T follicular helper cell (primary cell): ENCODE data around the gene COL10A1.
A peak's percentile ranks its signal among the peaks of the same experiment; 100 is the strongest.
"Not testable (repeated sequence)": the region's sequence is repeated elsewhere in the genome, so short reads cannot be mapped to it uniquely, and the experiment has no call there.

Experiments used
- DNase-seq: peaks from one replicate; pipeline ENCODE4 v3.0.0-alpha.2; 2020; ENCODE audit warnings: low read depth

The COL10A1 gene

GRCh38 chr6:116120430-116120829, 5.5 kb downstream of the COL10A1 start:
- DNase-seq, result no peak

- no peak for DNase-seq
Measured at GRCh38 chr6:116118608-116119007, 7.3 kb downstream of the COL10A1 start.

GRCh38 chr6:116115781-116116180, 10.2 kb downstream of the COL10A1 start:
- no peak for DNase-seq

- no peak for DNase-seq
Measured at GRCh38 chr6:116113386-116113785, 12.5 kb downstream of the COL10A1 start.

GRCh38 chr6:116111552-116112528, 14.1 kb downstream of the COL10A1 start:
- no peak for DNase-seq

GRCh38 chr6:116108836-116109235, 17.1 kb downstream of the COL10A1 start:
- no peak for DNase-seq

GRCh38 chr6:116106146-116106545, 19.8 kb downstream of the COL10A1 start:
- DNase-seq, result no peak

GRCh38 chr6:116105247-116105646, 20.7 kb downstream of the COL10A1 start:
- DNase-seq, result no peak

GRCh38 chr6:116104636-116105035, 21.3 kb downstream of the COL10A1 start:
- DNase-seq, result no peak

- DNase-seq, result no peak
Measured at GRCh38 chr6:116102873-116103272, 23.1 kb downstream of the COL10A1 start.

- DNase-seq, result no peak
Measured at GRCh38 chr6:116101790-116102189, 24.1 kb downstream of the COL10A1 start.

GRCh38 chr6:116101302-116101718, 24.6 kb downstream of the COL10A1 start:
- no peak for DNase-seq

GRCh38 chr6:116100419-116101301, 25.3 kb downstream of the COL10A1 start, which contains the start of gene NT5DC1:
Gene NT5DC1, plus strand, starts transcription at chr6:116100853. Its CDS starts 78 bp downstream, at chr6:116100931.
- peak; percentile 71 for DNase-seq

GRCh38 chr6:116099036-116099435, 26.9 kb downstream of the COL10A1 start:
- DNase-seq, result no peak

- no peak for DNase-seq
Measured at GRCh38 chr6:116096979-116097816, 28.7 kb downstream of the COL10A1 start.

- DNase-seq, result not testable (repeated sequence)
Measured at GRCh38 chr6:116096048-116096759, 29.7 kb downstream of the COL10A1 start.

GRCh38 chr6:116094041-116094440, 31.9 kb downstream of the COL10A1 start:
- DNase-seq, result no peak

GRCh38 chr6:116090251-116090650, 35.7 kb downstream of the COL10A1 start:
- DNase-seq, result no peak

- no peak for DNase-seq
Measured at GRCh38 chr6:116088946-116089345, 37.0 kb downstream of the COL10A1 start.

- no peak for DNase-seq
Measured at GRCh38 chr6:116087437-116088027, 38.4 kb downstream of the COL10A1 start.
